Stomach smooth muscle (tissue), 2 donors: Measurements from ENCODE around the gene PLXNA2.

Source experiments
- H3K27ac ChIP-seq: one replicate; pipeline ENCODE4 v1.7.0; 2013; ENCODE audit warnings: mild to moderate bottlenecking, low read length, inconsistent platforms
- H3K27me3 ChIP-seq, 2 donors: one replicate each; pipeline ENCODE4 v1.7.0; 2013; ENCODE audit warnings: low read length in 2 of 2; ENCODE audit not compliant: insufficient read depth in 2 of 2, control insufficient read depth in 1 of 2
- H3K36me3 ChIP-seq, 2 donors: one replicate each; pipeline ENCODE4 v1.7.0; 2013; ENCODE audit warnings: low read length in 2 of 2; ENCODE audit not compliant: control insufficient read depth in 2 of 2, insufficient read depth in 2 of 2
- H3K4me1 ChIP-seq: one replicate; pipeline ENCODE4 v1.7.0; 2013; ENCODE audit warnings: low read length; ENCODE audit not compliant: control insufficient read depth, insufficient read depth
- H3K4me3 ChIP-seq, 2 donors: one replicate each; pipeline ENCODE4 v1.7.0; 2013; ENCODE audit warnings: low read length in 2 of 2
- H3K9ac ChIP-seq, 2 donors: one replicate each; pipeline ENCODE4 v1.7.0; 2013; ENCODE audit warnings: low read length in 2 of 2, mild to moderate bottlenecking in 1 of 2
- H3K9me3 ChIP-seq, 2 donors: one replicate each; pipeline ENCODE4 v1.7.0; 2013; ENCODE audit warnings: low read length in 2 of 2; ENCODE audit not compliant: control insufficient read depth in 2 of 2
- donor health status: healthy.
- donor health status: Pancreatic carcinoma.

The PLXNA2 gene

GRCh38 chr1:208127792-208128529, 116.2 kb downstream of the PLXNA2 start:
- H3K9me3 ChIP-seq = no peaks in the 10 kb centered on the region
- peak overlapping the region; percentile 24 for H3K27ac ChIP-seq
- peak overlapping the region; percentile 5 to 6 for H3K9ac ChIP-seq

DNA sequence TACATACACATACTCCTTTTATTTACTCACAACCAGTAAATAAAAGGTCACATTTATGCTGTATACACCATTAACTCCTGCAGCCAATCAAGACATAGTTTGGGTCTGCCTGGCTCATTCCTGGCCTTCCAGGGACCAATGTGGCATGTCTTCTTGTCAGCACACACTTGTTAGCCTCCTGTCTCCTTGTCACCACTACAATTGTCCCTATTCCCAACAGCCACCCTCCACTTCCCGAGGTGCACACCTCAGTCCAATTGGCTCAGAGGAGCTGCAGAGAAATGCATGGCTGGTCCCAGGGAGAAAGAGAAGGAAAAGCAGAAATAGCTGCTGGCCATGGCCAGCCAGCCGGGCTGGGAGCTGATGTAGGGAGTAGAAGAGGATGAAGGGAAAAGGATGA, 116.9 kb downstream of the PLXNA2 start:
- no peaks in the 10 kb centered on the region for H3K36me3 ChIP-seq
- H3K4me3 ChIP-seq = no peak overlapping the region
- H3K27me3 ChIP-seq = no peaks in the 10 kb centered on the region
- H3K9me3 ChIP-seq = no peaks in the 10 kb centered on the region
- H3K4me1 ChIP-seq = peaks cover 17% of the 10 kb centered on the region
- H3K9ac ChIP-seq = peak overlapping the region in 1 of 2 donors; percentile 29
- H3K27ac ChIP-seq = peak overlapping the region; percentile 24

More at GRCh38 chr1:208127792-208128529, 116.2 kb downstream of the PLXNA2 start:
- peaks cover 22% of the 10 kb centered on the region for H3K4me1 ChIP-seq
- no peaks in the 10 kb centered on the region for H3K27me3 ChIP-seq
- no peaks in the 10 kb centered on the region for H3K36me3 ChIP-seq
- H3K4me3 ChIP-seq = peak overlapping the region in 1 of 2 donors; percentile 15

DNA sequence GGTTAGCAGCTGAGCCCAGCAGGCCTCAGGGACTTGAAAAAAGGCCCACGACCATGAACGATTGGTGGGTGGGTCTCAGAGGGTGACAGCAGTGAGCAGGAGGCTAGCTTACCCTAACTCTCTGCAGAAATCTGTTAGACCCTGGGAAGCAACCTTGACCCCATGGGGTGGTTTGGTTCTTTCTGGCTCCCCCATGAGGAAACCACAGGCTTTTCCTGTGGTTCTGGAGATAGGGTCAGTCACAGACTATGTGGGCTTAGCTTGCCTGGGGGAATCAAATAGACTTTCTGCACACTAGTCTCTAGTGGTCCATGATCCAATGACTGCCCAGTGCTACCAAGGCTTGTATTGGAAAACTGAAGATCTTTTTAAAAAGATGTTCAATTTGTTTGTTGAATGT, 118.1 kb downstream of the PLXNA2 start:
- H3K4me3 ChIP-seq = no peak overlapping the region
- no peaks in the 10 kb centered on the region for H3K9me3 ChIP-seq
- H3K9ac ChIP-seq = no peak overlapping the region
- H3K27ac ChIP-seq = no peak overlapping the region
- H3K27me3 ChIP-seq = no peaks in the 10 kb centered on the region
- no peaks in the 10 kb centered on the region for H3K36me3 ChIP-seq
- H3K4me1 ChIP-seq = peaks cover 12% of the 10 kb centered on the region

DNA sequence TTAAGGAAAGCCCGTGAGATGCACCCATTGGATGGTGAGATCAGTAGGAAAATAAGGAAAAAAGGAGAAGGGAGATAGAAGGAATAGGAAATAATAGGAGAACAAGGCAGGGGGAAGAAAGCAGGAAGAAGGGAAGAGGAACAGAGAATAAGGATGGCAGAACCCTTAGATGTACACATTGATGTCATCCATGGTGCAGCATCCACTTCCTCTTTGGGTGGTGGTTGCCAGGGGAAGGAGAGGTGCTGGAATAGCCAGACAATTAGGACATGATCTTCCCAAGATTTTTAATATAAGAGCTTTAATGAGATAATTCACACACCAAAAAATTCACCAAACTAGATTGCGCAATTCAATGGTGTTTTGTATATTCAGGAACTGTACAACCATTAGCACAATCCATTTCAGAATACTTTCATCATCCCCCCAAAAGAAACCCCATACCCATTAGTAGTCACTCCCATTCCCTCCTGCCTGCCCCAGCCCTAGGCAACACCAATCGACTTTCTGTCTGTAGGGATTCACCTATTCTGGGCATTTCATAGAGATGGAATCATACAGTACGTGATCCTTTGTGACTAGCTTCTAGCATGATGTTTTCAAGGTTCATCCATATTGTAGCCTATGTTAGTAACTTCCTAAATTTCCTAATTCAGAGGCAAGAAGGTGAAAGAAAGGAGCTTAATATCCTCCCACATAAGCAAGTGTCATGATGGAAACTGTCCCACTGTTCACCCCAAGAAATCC, 121.4 kb downstream of the PLXNA2 start:
- H3K36me3 ChIP-seq = peaks cover 0 to 2% of the 10 kb centered on the region in 2 donors
- peaks cover 12% of the 10 kb centered on the region for H3K4me1 ChIP-seq
- no peaks in the 10 kb centered on the region for H3K27me3 ChIP-seq
- no peak overlapping the region for H3K4me3 ChIP-seq
- no peak overlapping the region for H3K9ac ChIP-seq
- H3K9me3 ChIP-seq = no peaks in the 10 kb centered on the region
- H3K27ac ChIP-seq = no peak overlapping the region

DNA sequence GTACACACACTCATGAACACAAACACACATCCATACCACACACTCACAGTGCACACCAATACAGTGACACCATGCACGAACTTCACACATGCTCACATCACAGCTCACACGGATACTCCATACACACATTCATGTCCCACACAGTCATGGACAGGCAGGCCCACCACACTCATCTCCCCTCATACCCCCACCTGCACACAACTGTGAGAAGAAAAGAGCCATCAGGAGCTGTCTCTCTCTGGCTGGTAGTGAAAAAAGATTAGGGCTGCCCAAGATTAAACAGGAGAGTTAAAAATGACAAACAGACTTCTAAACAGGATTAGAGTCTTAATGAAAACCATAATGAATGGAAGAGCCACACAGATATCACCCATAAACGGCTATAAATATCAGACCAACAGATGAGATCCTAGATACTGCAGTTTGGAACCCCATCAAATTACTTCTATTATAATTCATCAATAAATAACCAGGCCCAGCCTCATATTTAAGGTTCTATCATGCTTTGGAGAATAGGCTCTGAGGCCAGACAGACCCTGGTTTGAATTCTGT, 122.3 kb downstream of the PLXNA2 start:
- no peak overlapping the region for H3K9ac ChIP-seq
- peaks cover 0 to 5% of the 10 kb centered on the region in 2 donors for H3K36me3 ChIP-seq
- no peaks in the 10 kb centered on the region for H3K9me3 ChIP-seq
- no peak overlapping the region for H3K4me3 ChIP-seq
- no peaks in the 10 kb centered on the region for H3K27me3 ChIP-seq
- peaks cover 8% of the 10 kb centered on the region for H3K4me1 ChIP-seq
- no peak overlapping the region for H3K27ac ChIP-seq

DNA sequence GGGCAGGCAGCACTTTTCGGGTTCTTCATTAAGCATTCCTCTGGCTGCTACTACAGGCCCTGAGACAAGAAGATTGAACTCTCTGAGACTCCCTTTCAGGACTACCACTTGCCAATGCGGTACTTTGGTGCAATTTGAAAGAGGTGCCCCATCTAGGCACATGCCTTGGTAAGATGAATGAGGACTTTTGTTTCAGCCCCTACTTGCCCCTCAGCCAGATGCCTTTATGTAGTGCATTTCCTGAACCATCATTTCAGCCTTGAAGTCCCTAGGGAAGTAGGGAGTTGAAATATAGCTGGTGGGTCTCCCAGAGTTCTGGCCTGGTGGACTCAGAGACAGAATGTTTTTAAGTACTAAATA, 123.8 kb downstream of the PLXNA2 start:
- H3K4me3 ChIP-seq = no peak overlapping the region
- no peaks in the 10 kb centered on the region for H3K9me3 ChIP-seq
- no peak overlapping the region for H3K9ac ChIP-seq
- H3K27ac ChIP-seq = no peak overlapping the region
- H3K4me1 ChIP-seq = peaks cover 17% of the 10 kb centered on the region
- peaks cover 0 to 5% of the 10 kb centered on the region in 2 donors for H3K36me3 ChIP-seq
- no peaks in the 10 kb centered on the region for H3K27me3 ChIP-seq

GRCh38 chr1:208118841-208119606, 125.2 kb downstream of the PLXNA2 start:
- peaks cover 17% of the 10 kb centered on the region for H3K4me1 ChIP-seq
- peaks cover 0 to 8% of the 10 kb centered on the region in 2 donors for H3K36me3 ChIP-seq
- no peak overlapping the region for H3K27ac ChIP-seq
- H3K4me3 ChIP-seq = no peak overlapping the region
- no peaks in the 10 kb centered on the region for H3K9me3 ChIP-seq
- no peak overlapping the region for H3K9ac ChIP-seq
- no peaks in the 10 kb centered on the region for H3K27me3 ChIP-seq

DNA sequence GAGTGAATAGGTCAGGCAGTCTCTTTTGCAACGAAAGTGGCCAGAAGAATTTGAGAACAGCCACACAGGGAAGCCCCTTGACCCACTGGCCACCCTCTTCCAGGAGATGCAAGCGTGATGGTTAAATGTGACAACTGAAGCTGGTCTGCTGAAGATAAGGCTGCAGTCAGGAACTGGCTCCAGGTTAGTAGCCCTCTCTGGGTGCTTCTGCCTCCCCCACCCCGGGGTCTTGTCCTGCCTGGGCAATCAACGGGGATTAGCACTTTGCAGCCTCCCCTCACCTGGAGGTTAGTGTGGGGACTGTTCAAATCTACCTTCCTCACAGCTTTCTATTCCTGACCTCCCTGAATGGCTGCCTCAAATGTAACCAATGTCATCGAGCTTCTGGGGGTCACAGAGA, 125.9 kb downstream of the PLXNA2 start:
- peaks cover 17% of the 10 kb centered on the region for H3K4me1 ChIP-seq

DNA sequence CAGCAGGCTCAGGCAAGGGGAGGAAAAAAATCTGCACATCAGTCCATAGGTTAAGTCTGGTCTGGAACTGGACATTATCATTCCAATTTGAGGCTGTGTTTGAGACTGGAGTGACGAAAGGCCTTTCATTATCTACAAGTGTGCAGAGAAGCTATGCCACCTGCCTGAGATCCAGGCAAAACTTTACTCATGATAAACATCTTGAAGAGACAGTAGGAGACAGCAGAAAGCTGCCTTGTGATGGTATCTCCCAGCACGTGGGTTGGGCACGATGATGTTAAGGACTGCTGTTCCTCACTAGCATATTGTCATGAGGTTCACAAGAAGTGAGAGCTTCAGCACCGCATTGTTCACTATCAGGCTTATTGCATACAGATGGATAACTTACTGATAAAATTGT, 126.4 kb downstream of the PLXNA2 start:
- H3K27me3 ChIP-seq = no peaks in the 10 kb centered on the region
- H3K4me1 ChIP-seq = peaks cover 20% of the 10 kb centered on the region
- no peak overlapping the region for H3K27ac ChIP-seq
- no peak overlapping the region for H3K4me3 ChIP-seq
- no peak overlapping the region for H3K9ac ChIP-seq
- H3K9me3 ChIP-seq = no peaks in the 10 kb centered on the region
- H3K36me3 ChIP-seq = peaks cover 0 to 8% of the 10 kb centered on the region in 2 donors

More for the DNA sequence above, 125.9 kb downstream of the PLXNA2 start:
- no peak overlapping the region for H3K27ac ChIP-seq
- H3K27me3 ChIP-seq = no peaks in the 10 kb centered on the region
- no peak overlapping the region for H3K9ac ChIP-seq
- H3K36me3 ChIP-seq = peaks cover 0 to 8% of the 10 kb centered on the region in 2 donors
- H3K4me3 ChIP-seq = no peak overlapping the region
- H3K9me3 ChIP-seq = no peaks in the 10 kb centered on the region

DNA sequence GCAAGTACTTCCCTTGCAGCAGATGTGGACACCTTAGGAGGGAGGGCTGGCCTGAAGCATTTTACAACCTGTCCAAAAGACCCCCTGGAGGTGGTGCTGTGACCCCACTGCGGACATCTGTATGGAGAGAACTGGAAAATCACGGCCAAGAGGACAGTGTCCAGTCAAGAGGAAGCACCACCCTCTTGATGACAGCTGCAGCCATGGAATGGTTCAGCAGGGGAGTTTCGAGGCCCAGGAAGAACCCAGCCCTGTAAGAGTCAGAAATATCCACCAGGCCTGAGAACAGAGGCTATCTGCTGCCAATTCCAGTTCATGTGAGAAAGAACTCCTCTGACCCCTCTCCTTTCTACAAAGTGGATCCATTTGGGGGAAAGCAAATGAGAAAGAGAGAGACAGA, 126.8 kb downstream of the PLXNA2 start:
- no peak overlapping the region for H3K4me3 ChIP-seq
- H3K4me1 ChIP-seq = peaks cover 20% of the 10 kb centered on the region
- H3K27me3 ChIP-seq = no peaks in the 10 kb centered on the region
- H3K36me3 ChIP-seq = peaks cover 0 to 8% of the 10 kb centered on the region in 2 donors
- H3K9me3 ChIP-seq = no peaks in the 10 kb centered on the region
- no peak overlapping the region for H3K27ac ChIP-seq
- H3K9ac ChIP-seq = no peak overlapping the region
